ENCODE measurements around the gene ACSF3. TPM values are rescaled to one million over a fixed set of nuclear protein-coding genes. Genes with fewer than 3 reads are reported as not detected.

ACSF3 gene
- polyA plus RNA-seq, 1 donor from 2014 or later = 20.8 TPM

GRCh38 chr16:89064606-89065457 lies 28.8 kb upstream of the ACSF3 start:
- Histone ChIP-seq H2AFZ (ENCODE audit: low read depth, low read length) (no peak overlapping the region), H3K36me3 (ENCODE audit: insufficient read depth, low read length) (no peaks in the 10 kb centered on the region), H3K4me2 (ENCODE audit: low read length) (no peak overlapping the region), H3K27ac (ENCODE audit: low read length) (no peak overlapping the region), H3K9me3 (ENCODE audit: low read length) (no peaks in the 10 kb centered on the region), H4K20me1 (ENCODE audit: insufficient read depth) (no peaks in the 10 kb centered on the region), H3K4me3 (ENCODE audit: low read length) (no peak overlapping the region), H3K9me2 (ENCODE audit: insufficient read depth, low read length) (no peaks in the 10 kb centered on the region), H3K79me2 (replicated peaks; ENCODE audit: insufficient read depth, low read length) (no peaks in the 10 kb centered on the region), H3K27me3 (ENCODE audit: insufficient read depth, low read depth, low read length) (no peaks in the 10 kb centered on the region), H3F3A (ENCODE audit: insufficient read depth, low read length, poor library complexity, severe bottlenecking) (no peaks in the 10 kb centered on the region), H3K9ac (ENCODE audit: low read length) (no peak overlapping the region)
- no peak for TF ChIP-seq SMC3 (conservative IDR thresholded peaks at IDR 0.05; ENCODE audit: poor library complexity)
- no peak for TF ChIP-seq CTCF (IDR thresholded peaks at IDR 0.05; ENCODE audit: poor library complexity, severe bottlenecking)

- Histone ChIP-seq H3K4me3 (ENCODE audit: low read length) (no peak overlapping the region), H3K79me2 (replicated peaks; ENCODE audit: insufficient read depth, low read length) (no peaks in the 10 kb centered on the region), H4K20me1 (ENCODE audit: insufficient read depth) (no peaks in the 10 kb centered on the region), H2AFZ (ENCODE audit: low read depth, low read length) (no peak overlapping the region), H3K9me2 (ENCODE audit: insufficient read depth, low read length) (no peaks in the 10 kb centered on the region), H3K9me3 (ENCODE audit: low read length) (no peaks in the 10 kb centered on the region), H3K27me3 (ENCODE audit: insufficient read depth, low read depth, low read length) (no peaks in the 10 kb centered on the region), H3K4me2 (ENCODE audit: low read length) (no peak overlapping the region), H3K27ac (ENCODE audit: low read length) (no peak overlapping the region), H3K9ac (ENCODE audit: low read length) (no peak overlapping the region), H3K36me3 (ENCODE audit: insufficient read depth, low read length) (no peaks in the 10 kb centered on the region), H3F3A (ENCODE audit: insufficient read depth, low read length, poor library complexity, severe bottlenecking) (no peaks in the 10 kb centered on the region)
- no peak for TF ChIP-seq SMC3 (conservative IDR thresholded peaks at IDR 0.05; ENCODE audit: poor library complexity)
Measured at GRCh38 chr16:89065458-89065822, 28.2 kb upstream of the ACSF3 start.

GRCh38 chr16:89066721-89067120 lies 26.9 kb upstream of the ACSF3 start:
- no peak overlapping the region for H3K4me2 ChIP-seq (ENCODE audit: low read length)

More at GRCh38 chr16:89066721-89067120, 26.9 kb upstream of the ACSF3 start:
- Histone ChIP-seq H3K4me3 (ENCODE audit: low read length) (no peak overlapping the region), H3K9me2 (ENCODE audit: insufficient read depth, low read length) (no peaks in the 10 kb centered on the region), H4K20me1 (ENCODE audit: insufficient read depth) (no peaks in the 10 kb centered on the region), H3K79me2 (replicated peaks; ENCODE audit: insufficient read depth, low read length) (no peaks in the 10 kb centered on the region), H2AFZ (ENCODE audit: low read depth, low read length) (no peak overlapping the region), H3K9me3 (ENCODE audit: low read length) (no peaks in the 10 kb centered on the region), H3F3A (ENCODE audit: insufficient read depth, low read length, poor library complexity, severe bottlenecking) (no peaks in the 10 kb centered on the region), H3K27ac (ENCODE audit: low read length) (no peak overlapping the region), H3K27me3 (ENCODE audit: insufficient read depth, low read depth, low read length) (no peaks in the 10 kb centered on the region), H3K9ac (ENCODE audit: low read length) (no peak overlapping the region), H3K36me3 (ENCODE audit: insufficient read depth, low read length) (no peaks in the 10 kb centered on the region)
- TF ChIP-seq CTCF (IDR thresholded peaks at IDR 0.05; ENCODE audit: poor library complexity, severe bottlenecking) (no peak), SMC3 (conservative IDR thresholded peaks at IDR 0.05; ENCODE audit: poor library complexity) (no peak), RAD21 (conservative IDR thresholded peaks at IDR 0.05) (no peak), EP300 (conservative IDR thresholded peaks at IDR 0.05; ENCODE audit: poor library complexity, severe bottlenecking) (no peak)

Data from neural cell (in vitro differentiated cells).